HG03442 (cell line): ENCODE results near the gene ZMYND10.
A peak's percentile ranks its signal among the peaks of the same experiment; 100 is the strongest.

ENCODE experiments used
- ATAC-seq: cut with Tn5 transposase; IDR thresholded peaks from one replicate; pipeline ENCODE4 v1.9.1; 2021; ENCODE audit warnings: mild to moderate bottlenecking, moderate library complexity; ENCODE audit not compliant: unreplicated experiment

Gene ZMYND10

DNA sequence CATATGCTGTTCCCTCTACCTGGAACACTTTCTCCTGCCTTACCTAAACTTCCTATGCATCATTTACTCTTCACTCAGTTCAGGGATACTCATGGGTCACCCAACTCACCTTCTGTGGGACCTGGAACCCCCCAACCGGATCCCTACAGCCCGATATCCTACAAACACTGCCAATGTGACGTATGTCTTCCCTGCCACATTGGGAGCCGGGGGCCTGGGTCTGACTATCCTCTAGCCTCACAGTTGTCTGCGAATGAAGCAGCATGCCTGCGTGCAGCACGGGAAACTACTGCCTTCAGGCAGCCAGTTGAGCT, 4.6 kb upstream of the ZMYND10 start:
- no peak for ATAC-seq

- no peak for ATAC-seq
Observed at GRCh38 chr3:50347187-50347813, 1.8 kb upstream of the ZMYND10 start.

GRCh38 chr3:50345008-50345407, 524 bp downstream of the ZMYND10 start:
- ATAC-seq = no peak

DNA sequence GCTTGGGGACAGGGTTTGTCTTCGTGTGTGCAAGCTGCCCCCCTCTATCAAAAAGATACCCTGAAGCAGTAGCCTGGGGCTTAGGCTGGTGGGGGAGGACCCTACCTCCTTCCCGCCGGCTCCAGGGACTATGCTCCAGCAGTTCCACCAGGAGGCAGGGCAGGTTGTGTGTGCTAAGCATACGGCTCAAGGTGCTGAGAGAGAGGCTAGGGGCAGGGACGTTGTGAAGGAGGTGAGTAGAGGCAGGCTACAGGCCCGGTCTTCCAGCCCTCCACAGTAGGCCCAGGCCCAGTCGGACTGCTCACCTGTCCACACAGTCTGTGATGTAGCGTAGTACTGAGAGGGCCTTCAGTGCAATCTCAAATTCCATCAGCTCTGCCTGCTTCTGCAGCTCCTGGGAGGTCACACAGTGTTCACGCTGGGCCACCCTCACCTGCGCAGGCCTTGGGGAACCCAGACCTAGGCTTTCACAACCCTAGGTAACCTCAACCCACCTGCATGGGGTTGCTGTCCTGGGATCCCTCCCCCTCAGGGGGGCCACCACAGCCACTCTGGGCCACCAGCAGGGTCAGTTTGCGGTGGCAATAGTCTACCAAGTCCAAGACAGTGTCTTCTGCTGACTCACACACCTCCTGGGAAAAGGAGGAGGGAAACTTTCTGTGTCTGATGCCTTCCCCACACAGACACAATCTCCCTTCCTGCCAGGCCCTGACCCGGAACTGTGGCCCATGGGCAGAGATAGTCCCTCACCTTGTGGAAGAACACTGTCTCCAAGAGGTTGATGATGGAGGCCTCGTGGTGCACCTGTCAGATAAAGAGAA, 2.5 kb downstream of the ZMYND10 start:
- no peak for ATAC-seq

- no peak for ATAC-seq
Observed at GRCh38 chr3:50341996-50342650, 3.4 kb downstream of the ZMYND10 start.

- no peak for ATAC-seq
Observed at GRCh38 chr3:50341537-50341936, 4.0 kb downstream of the ZMYND10 start.

- ATAC-seq = no peak
Observed at GRCh38 chr3:50340448-50341329, 4.8 kb downstream of the ZMYND10 start, which contains the start of gene RASSF1. Gene RASSF1 (minus strand): TSS chr3:50340836. CDS start chr3:50340805, 31 bp downstream.

DNA sequence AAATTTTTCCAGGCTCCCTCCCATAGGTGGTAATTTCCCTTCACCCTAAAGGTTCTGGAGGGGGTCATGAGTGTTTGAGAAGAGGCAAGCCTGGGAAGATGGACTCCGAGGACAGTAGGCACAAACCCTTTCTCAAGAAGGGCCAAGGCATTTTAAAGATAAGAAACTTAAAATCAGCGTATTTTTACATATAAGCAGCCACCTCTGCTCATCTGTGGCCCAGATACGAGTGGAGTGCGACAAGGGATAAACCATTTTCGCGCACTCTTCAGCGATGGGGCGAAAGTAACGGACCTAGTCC, 5.4 kb downstream of the ZMYND10 start:
- no peak for ATAC-seq

DNA sequence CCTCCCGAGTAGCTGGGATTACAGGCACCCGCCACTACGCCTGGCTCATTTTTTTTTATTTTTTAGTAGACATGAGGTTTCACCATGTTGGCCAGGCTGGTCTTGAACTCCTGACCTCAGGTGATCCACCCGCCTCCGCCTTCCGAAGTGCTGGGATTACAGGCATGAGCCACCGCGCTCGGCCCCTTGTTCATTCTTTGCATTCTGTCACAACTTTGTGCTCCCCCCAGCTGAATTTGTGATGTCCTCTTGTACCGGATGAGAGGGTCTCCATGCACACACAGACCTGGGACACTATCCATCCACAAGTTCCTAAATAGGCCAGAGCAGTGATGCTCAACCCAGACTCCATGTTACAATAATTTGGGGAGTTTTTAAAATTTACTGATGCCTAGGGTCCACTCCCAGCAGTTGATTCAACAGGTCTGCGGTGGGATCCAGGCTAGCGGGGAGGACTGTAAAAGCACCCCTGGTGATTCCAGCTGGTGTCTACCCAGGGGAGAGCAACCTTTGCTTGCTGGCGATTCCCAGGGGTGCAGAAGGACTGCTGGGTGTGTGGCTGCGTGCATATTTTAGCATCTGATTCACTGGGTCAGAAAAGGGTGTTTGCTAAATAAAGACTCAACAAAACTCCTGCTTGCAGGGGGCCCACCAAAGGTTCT, 5.9 kb downstream of the ZMYND10 start:
- ATAC-seq = no peak

DNA sequence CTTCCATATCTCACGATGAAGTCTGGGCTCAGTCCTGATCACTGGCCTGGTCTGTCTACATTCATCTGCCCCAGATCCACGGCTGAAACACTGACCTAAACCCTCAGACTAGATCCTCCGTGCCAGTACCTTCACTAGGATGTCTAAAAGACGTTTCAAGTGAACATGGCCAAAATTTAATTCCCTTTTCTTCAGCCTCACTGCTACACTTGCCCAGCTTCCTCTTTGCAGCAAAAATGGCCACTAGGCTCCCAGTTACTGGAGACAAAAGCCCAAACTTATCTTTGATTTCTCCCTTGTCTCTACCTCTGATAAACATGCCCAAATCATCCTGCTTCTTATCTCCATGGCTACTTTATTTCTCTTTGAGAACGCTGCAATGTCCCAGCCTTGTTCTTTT, 6.6 kb downstream of the ZMYND10 start:
- no peak for ATAC-seq

- ATAC-seq = peak; percentile 75
Observed at GRCh38 chr3:50337175-50337861, 8.2 kb downstream of the ZMYND10 start.

GRCh38 chr3:50336452-50337174, 8.9 kb downstream of the ZMYND10 start:
- ATAC-seq = peak; percentile 25

DNA sequence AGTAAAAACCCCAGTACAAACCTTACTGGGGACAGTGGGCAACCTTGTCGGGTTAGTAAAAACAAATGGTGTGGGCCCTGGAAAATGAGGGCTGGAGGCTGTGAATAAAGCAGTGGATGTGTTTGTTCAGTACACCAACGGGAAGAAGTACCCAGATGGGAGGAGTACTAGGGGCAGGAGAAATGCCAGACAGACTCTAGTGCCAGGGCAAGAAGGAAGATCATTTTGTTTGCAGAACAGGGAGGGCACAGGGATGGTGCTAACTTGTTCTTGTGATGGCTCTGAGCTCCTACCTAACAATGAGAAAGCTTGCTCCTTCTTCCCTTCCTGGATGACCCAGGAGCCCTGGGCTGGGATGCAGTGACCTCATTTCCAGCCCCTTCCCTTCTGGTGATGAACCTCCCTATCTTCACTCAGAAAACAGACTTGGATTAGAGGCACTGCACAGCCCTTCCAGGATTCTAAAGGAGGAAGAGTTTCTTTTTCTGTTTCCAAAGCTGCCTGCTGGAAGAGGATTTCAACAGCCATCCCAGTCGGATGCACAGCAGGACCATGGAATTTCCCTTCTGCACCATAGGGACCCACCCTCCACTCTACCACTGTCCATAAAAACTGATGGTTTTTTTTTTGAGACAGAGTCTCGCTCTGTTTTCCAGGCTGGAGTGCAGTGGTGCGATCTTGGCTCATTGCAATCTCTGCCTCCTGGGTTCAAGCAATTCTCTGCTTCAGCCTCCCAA, 11.0 kb downstream of the ZMYND10 start:
- no peak for ATAC-seq

DNA sequence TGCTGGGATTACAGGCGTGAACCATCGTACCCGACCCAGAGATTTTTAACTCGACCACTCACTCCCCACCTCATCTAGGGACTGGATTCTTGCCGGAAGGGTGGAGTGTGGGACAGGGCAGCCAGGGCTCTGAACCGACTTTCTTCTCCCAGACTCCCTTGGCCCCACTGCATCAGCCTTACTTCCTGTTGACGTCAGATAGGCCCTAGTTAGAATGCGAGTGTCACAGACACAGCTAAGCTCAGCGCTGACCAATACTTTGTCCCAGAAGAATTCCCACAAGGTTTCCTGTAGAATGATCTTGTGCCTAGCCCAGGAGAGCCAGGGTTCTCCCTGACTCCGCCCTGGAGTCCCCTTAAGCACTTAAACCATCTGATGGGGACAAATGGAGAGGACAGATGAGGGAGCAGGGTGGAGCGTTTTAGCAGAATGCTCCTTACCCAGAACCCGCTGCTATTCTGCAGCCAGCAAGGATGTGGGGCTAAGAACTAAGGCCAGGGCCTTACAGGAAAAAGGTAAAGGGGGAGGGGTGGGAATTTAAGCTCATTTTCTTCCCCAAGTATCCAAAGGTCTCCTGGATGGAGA, 11.7 kb downstream of the ZMYND10 start:
- no peak for ATAC-seq

DNA sequence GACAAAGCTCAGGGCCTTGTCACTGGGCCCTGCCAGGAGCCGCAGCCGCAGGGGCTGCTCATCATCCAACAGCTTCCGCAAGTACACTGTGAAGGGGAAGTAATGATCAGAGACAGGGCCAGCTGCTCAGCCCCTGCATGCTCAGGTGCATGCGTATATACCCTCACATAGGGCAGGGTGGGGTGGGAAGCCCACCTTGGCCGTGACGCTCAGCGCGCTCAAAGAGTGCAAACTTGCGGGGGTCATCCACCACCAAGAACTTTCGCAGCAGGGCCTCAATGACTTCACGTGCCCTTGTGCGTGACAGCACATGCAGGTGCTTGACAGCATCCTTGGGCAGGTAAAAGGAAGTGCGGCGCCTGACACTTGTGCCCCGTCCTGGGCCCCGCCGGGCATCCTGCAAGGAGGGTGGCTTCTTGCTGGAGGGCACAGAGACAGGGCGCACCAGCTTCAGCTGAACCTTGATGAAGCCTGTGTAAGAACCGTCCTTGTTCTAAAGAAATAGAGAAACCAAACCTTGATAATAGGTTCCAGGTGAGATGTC, 14.1 kb downstream of the ZMYND10 start:
- no peak for ATAC-seq

GRCh38 chr3:50330330-50330729, 15.2 kb downstream of the ZMYND10 start:
- no peak for ATAC-seq

DNA sequence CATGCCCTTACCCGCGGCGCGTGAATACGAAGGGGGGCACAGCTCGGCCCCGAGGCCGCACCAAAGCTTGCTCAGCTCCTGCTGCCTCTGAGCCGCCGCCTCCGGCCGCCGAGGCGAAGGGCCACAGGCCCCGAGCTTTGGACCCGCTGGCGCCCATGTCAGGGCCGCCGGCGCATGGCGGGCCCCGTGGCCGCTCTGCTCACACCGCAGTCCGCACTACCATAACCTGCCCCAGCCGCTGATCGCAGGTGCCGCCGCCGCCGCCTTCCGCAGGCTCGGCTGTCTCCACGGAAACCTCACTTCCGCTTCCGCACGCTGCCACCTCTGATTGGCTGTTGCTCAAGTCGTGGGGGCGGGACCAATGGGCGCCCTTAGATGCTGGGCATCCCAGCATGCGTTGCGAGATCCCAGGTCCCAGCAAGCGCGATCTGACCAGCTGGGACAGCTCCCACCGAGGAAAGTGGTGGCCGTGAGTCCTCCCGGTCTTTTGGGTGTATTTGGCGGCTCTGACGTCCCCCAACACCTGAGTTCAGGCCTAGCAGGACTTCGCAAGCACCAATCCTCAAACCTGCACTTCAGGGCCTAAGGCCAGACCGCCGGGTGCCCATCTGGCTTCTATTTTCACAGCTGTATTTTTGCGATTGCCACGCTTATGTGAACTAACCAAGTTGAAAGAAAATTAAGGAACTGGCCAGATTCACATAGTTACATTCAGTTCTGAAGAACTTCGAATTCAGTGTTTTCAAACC, 17.4 kb downstream of the ZMYND10 start, which contains the start of gene TUSC2:
Gene TUSC2, minus strand, starts transcription at position 281 of the 749 bp plus-strand sequence. Its CDS starts 124 bp downstream, at position 157.
- peak; percentile 87 for ATAC-seq
